Upper lobe of left lung (tissue), 4 donors: Measurements from ENCODE around the gene KRT26.

Experiments used
- EP300 ChIP-seq, 4 donors: sonication (generic); formaldehyde crosslinking; IDR thresholded peaks; one replicate each; pipeline ENCODE4 v1.5.1; 2017; ENCODE audit warnings: antibody characterized with exemption in 4 of 4, control low read depth in 2 of 4
- POLR2A ChIP-seq, 4 donors: fragments of 450-650 bp; IDR thresholded peaks; one replicate each; pipeline ENCODE4 v1.5.1; 2016 to 2017; ENCODE audit warnings: antibody characterized with exemption in 4 of 4, mild to moderate bottlenecking in 2 of 4
- POLR2AphosphoS5 ChIP-seq, 2 donors: sonication (generic); formaldehyde crosslinking; IDR thresholded peaks; one replicate each; pipeline ENCODE4 v1.5.1; 2017; ENCODE audit warnings: antibody characterized with exemption in 2 of 2
- TF ChIP-seq, protein P1 (sequence below), 6 experiments: fragments of 450-650 bp in 4 of 6; fragments of 200-600 bp in 2 of 6; sonication (generic) in 2 of 6; IDR thresholded peaks; one replicate each; pipeline ENCODE4 v1.5.1; 2016 to 2019; ENCODE audit warnings: antibody characterized with exemption in 6 of 6

DNA sequence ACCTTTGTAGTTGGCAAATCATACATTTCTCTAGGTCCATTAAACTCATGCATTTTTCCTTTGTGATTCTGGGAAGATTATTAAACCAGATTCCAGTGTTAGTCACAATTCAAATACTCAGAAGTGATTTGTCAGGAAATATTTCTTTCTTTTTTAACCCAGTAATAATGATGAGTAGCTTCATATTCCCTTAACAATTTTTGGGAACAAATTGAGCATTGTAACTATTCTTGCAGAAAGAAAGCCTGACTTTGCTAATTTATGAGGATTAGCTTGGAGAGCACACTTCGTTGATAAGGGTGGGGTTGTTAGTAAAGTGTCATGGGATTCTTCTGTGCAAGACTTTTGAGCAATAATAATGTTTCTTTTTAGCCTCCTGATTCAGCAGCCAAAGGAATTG is 49.8 kb downstream of the KRT26 start:
- TF ChIP-seq POLR2A (IDR thresholded peaks at IDR 0.05) (no peak), POLR2AphosphoS5 (IDR thresholded peaks at IDR 0.05) (no peak), EP300 (IDR thresholded peaks at IDR 0.05) (no peak)
- TF ChIP-seq, protein P1, sequence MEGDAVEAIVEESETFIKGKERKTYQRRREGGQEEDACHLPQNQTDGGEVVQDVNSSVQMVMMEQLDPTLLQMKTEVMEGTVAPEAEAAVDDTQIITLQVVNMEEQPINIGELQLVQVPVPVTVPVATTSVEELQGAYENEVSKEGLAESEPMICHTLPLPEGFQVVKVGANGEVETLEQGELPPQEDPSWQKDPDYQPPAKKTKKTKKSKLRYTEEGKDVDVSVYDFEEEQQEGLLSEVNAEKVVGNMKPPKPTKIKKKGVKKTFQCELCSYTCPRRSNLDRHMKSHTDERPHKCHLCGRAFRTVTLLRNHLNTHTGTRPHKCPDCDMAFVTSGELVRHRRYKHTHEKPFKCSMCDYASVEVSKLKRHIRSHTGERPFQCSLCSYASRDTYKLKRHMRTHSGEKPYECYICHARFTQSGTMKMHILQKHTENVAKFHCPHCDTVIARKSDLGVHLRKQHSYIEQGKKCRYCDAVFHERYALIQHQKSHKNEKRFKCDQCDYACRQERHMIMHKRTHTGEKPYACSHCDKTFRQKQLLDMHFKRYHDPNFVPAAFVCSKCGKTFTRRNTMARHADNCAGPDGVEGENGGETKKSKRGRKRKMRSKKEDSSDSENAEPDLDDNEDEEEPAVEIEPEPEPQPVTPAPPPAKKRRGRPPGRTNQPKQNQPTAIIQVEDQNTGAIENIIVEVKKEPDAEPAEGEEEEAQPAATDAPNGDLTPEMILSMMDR (IDR thresholded peaks at IDR 0.05), result no peak
